SIG-M5 treated with dmso at 0.1 percent for 504 hours (cell line): Measurements from ENCODE around the gene DPY19L3.
"Not testable (repeated sequence)": the region's sequence is repeated elsewhere in the genome, so short reads cannot be mapped to it uniquely, and the experiment has no call there.

ENCODE experiments used
- DNase-seq: peaks from one replicate; lab custom pipeline; 2025; ENCODE audit not compliant: unreplicated experiment; lab: John Stamatoyannopoulos, UW

The DPY19L3 gene, protein sequence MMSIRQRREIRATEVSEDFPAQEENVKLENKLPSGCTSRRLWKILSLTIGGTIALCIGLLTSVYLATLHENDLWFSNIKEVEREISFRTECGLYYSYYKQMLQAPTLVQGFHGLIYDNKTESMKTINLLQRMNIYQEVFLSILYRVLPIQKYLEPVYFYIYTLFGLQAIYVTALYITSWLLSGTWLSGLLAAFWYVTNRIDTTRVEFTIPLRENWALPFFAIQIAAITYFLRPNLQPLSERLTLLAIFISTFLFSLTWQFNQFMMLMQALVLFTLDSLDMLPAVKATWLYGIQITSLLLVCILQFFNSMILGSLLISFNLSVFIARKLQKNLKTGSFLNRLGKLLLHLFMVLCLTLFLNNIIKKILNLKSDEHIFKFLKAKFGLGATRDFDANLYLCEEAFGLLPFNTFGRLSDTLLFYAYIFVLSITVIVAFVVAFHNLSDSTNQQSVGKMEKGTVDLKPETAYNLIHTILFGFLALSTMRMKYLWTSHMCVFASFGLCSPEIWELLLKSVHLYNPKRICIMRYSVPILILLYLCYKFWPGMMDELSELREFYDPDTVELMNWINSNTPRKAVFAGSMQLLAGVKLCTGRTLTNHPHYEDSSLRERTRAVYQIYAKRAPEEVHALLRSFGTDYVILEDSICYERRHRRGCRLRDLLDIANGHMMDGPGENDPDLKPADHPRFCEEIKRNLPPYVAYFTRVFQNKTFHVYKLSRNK

DNA sequence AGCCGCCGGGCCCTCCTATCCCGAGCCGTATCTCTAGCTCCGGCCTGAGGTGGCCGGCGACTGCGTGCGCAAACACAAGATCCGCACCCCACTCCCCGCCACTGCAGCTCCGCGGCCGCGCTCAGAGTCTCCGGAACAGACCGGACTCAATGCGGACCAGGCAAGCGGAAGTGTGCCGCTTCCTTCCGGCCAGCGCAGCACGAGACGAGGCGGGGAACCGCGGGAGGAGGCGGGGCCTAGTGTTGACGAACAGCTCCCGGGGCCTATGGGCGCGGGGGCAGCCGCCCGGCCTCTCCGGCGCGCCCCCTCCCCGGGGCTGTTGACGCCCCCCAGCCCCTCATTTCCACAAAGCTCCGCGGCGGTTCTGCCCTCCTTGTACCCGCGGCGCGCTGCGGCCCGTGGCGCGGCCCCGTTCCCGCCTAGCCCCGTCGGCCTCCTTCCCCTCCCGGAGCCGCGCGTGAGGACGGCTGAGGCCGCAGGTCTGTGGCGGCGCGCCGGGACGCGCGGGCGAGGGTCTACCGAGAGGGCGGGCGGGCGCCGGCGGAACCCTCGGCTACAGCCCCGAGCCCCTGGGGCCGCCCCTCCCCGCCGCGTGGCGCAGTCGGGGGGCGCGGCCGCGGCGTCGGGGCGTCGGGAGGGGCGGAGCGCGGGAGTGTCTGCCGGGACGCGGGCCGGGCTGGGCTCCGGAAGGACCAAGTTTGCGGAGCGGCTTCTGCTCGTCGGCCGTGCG, at the start of gene DPY19L3:
Gene DPY19L3 (plus strand): TSS at position 340 of the 730 bp plus-strand sequence. CDS start 2,484 bp downstream, outside the sequence.
- DNase-seq = peak; percentile 91

GRCh38 chr19:32357720-32358119, 47.9 kb upstream of the DPY19L3 start:
- DNase-seq = no peak

- DNase-seq = no peak
Observed at GRCh38 chr19:32358321-32358720, 47.2 kb upstream of the DPY19L3 start.

- no peak for DNase-seq
Observed at GRCh38 chr19:32359581-32359980, 46.0 kb upstream of the DPY19L3 start.

DNA sequence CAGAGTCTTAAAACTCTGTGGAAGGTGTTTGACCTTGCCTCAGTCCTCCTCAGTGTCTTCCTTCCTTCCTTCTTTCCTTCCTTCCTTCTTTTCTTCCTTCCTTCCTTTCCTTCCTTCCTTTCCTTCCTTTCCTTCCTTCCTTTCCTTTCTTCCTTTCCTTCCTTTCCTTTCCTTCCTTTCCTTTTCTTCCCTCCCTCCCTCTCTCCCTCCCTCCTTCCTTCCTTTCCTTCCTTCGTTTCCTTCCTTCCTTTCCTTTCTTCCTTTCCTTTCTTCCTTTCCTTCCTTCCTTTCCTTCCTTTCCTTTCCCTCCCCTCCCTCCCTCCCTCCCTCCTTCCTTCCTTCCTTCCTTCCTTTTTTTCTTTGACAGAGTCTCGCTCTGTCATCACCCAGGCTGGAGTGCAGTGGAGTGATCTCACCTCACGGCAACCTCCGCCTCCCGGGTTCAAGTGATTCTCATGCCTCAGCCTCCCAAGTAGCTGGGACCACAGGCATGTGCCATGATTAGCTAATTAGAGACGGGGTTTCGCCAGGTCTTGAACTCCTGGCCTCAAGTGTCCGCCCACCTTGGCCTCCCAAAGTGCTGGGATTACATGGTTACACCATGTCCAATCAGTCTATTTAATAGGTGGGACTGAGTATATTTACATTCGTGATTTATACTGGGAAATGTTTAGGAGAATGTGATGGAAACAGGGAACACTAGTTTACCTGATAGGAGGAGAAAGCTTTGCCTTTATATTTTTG, 43.8 kb upstream of the DPY19L3 start:
- DNase-seq = no peak

GRCh38 chr19:32362318-32362691, 43.3 kb upstream of the DPY19L3 start:
- no peak for DNase-seq

DNA sequence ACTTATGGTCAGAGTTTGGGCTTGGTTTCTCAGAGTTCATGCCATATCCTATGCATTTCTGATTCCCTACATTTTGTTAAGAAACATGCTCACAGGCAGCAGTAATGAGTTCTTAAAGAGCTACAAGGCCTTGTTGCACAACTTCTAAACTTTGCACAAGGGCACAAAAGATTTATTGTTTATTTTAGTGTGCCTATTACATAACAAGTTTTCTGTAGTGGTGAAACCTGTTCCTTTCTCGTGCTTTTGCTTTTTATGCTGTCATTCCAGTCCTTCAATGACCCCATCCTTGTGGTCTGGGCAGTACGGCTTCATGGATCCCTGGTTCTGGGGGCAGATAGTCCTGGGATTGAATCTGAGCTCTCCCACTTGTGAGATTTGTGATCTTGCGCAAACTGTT, 42.4 kb upstream of the DPY19L3 start:
- peak; percentile 72 for DNase-seq

GRCh38 chr19:32363632-32364031, 41.9 kb upstream of the DPY19L3 start:
- DNase-seq = no peak

- no peak for DNase-seq
Observed at GRCh38 chr19:32364040-32364439, 41.5 kb upstream of the DPY19L3 start.

DNA sequence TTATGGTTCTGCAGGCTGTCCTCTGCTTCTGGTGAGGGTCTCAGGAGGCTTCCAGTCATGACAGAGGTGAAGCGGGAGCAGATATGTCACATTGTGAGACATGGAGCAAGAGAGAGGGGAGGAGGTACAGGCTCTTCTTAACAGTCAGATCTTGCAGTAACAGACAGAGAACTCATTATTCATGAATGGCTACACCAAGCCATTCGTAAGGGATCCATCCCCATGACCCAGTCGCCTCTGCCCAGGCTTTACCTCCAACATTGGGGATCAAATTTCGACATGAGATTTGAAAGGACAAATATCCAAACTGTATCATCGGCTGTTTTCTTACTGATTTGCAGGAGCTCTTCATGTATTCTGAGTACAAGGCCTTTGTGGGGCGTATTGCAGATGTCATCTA, 38.5 kb upstream of the DPY19L3 start:
- DNase-seq = no peak

GRCh38 chr19:32367948-32368536, 37.5 kb upstream of the DPY19L3 start:
- no peak for DNase-seq

GRCh38 chr19:32368787-32369186, 36.8 kb upstream of the DPY19L3 start:
- no peak for DNase-seq

GRCh38 chr19:32372726-32373517, 32.6 kb upstream of the DPY19L3 start:
- no peak for DNase-seq

DNA sequence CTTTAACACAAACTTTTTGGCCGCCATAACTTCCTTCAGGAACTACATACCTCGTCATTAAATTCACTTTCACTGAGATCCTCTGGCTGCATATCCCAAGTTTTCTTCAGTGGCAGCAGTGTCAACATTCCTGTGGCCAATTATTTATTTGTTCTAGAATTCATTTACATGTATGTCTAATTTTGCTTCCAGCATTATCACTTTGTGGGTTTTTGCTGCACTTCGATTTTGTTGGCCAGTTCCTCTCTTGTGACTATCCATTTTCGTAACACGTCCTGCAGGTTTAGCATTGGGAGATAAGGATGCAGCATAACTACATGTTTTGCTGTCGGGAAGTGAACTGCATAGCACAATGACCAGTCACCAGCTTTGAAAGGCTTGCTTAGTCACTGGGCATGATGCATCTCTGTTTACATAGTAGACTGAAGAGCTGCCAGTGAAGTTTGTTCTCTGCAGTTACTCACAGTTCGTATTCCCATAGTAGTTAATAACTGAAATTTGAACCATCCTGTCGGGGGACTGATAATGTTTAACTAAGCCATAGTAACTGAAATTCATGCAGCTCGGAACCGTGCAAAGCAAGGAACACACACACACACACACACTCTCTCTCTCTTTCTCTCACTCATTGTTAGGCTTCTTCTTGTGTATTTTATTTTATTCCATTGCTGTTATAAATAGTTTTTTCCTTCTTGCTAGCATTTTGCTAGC, 31.8 kb upstream of the DPY19L3 start:
- DNase-seq = peak; percentile 74

DNA sequence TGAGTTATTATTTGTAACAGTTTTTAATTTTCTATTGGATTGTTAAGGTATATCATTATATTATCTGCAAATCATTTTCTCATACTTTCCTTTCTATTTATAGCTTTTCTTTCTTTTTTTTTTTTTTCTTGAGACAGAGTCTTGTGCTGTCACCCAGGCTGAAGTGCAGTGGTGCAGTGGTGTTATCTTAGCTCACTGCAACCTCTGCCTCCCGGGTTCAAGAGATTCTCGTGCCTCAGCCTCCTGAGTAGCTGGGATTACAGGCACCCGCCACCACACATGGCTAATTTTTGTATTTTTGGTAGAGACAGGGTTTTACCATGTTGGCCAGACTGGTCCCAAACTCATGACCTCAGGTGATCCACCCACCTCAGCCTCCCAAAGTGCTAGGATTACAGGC, 31.2 kb upstream of the DPY19L3 start:
- DNase-seq = not testable (repeated sequence)

GRCh38 chr19:32377088-32377487, 28.5 kb upstream of the DPY19L3 start:
- not testable (repeated sequence) for DNase-seq

GRCh38 chr19:32380269-32380668, 25.3 kb upstream of the DPY19L3 start:
- DNase-seq = no peak

GRCh38 chr19:32387701-32388392, 17.7 kb upstream of the DPY19L3 start:
- DNase-seq = no peak
